ENCODE results near the gene PCBP3.

DNA sequence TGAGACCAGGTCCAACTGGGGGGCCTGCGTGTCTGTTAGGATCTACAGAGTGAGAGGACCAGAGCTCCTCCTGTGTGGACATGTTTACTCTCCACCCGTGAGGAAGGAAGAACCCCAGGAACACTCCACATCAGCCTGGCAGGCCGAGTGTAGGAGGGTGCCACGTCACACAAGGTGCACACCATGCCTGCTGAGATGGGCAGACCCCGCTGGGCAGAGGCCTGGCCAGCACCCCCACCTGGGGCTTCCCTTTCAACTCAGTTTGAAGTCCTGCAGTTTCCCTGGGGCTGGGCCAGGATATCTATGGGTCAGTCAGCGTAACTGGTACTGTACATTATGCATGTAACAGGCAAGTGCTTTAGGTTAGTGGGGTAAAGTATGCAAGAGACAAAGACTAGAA, 30.1 kb upstream of the PCBP3 start:
- TF ChIP-seq, protein P1, sequence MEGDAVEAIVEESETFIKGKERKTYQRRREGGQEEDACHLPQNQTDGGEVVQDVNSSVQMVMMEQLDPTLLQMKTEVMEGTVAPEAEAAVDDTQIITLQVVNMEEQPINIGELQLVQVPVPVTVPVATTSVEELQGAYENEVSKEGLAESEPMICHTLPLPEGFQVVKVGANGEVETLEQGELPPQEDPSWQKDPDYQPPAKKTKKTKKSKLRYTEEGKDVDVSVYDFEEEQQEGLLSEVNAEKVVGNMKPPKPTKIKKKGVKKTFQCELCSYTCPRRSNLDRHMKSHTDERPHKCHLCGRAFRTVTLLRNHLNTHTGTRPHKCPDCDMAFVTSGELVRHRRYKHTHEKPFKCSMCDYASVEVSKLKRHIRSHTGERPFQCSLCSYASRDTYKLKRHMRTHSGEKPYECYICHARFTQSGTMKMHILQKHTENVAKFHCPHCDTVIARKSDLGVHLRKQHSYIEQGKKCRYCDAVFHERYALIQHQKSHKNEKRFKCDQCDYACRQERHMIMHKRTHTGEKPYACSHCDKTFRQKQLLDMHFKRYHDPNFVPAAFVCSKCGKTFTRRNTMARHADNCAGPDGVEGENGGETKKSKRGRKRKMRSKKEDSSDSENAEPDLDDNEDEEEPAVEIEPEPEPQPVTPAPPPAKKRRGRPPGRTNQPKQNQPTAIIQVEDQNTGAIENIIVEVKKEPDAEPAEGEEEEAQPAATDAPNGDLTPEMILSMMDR (IDR thresholded peaks at IDR 0.05): no peak
- TF ChIP-seq ZFX (IDR thresholded peaks at IDR 0.05; ENCODE audit: borderline replicate concordance): no peak

All from 22Rv1 (cell line).